IMR-90 (cell line): ENCODE data around the gene CMA1. TPM values are rescaled to one million over a fixed set of nuclear protein-coding genes. Genes with fewer than 3 reads are reported as not detected.

Source experiments
- ATAC-seq: fragments of 200-7000 bp; cut with Tn5 transposase; 2 replicates; pipeline ENCODE4 v1.9.1; 2020; ENCODE audit warnings: low read depth, mild to moderate bottlenecking, moderate library complexity
- BruUV-seq: library from RNA; stranded (reverse); fragments of 400-500 nt; replicated peaks from 2 replicates; lab custom pipeline; 2021; lab: Mats Ljungman, UMichigan
- CTCF ChIA-PET: fragments of 300-600 bp; formaldehyde crosslinking; extraction: SDS; loops from one replicate; lab custom pipeline; 2021; ENCODE audit warnings: antibody characterized with exemption; lab: Yijun Ruan, JAX
- POLR2A ChIA-PET: fragments of 300-600 bp; sonication (Branson Sonifier 250); formaldehyde crosslinking; loops from one replicate; lab custom pipeline; 2022; ENCODE audit warnings: antibody characterized with exemption; ENCODE audit not compliant: unreplicated experiment; lab: Charles Lee
- DNase-seq: peaks from one replicate; pipeline ENCODE4 v3.0.0; 2013
- H2AFZ ChIP-seq: replicated peaks from 2 replicates; pipeline ENCODE3; 2013; ENCODE audit warnings: low read length, mild to moderate bottlenecking; ENCODE audit not compliant: poor library complexity
- H2AK5ac ChIP-seq: 2 replicates; pipeline ENCODE4 v1.6.1; 2013; ENCODE audit warnings: low read depth, low read length, inconsistent platforms
- H2AK9ac ChIP-seq: replicated peaks from 2 replicates; pipeline ENCODE3; 2013; ENCODE audit warnings: mild to moderate bottlenecking, low read depth, low read length, moderate library complexity; ENCODE audit not compliant: poor library complexity
- H2BK120ac ChIP-seq: 2 replicates; pipeline ENCODE4 v1.6.1; 2013; ENCODE audit warnings: low read depth, low read length, inconsistent platforms
- H2BK15ac ChIP-seq: 3 replicates; pipeline ENCODE4 v1.6.1; 2013; ENCODE audit warnings: low read depth, low read length, inconsistent platforms
- H2BK20ac ChIP-seq: 2 replicates; pipeline ENCODE4 v1.6.1; 2013; ENCODE audit warnings: low read depth, mild to moderate bottlenecking, inconsistent platforms, low read length, moderate library complexity
- H2BK5ac ChIP-seq: 2 replicates; pipeline ENCODE4 v1.6.1; 2013; ENCODE audit warnings: mild to moderate bottlenecking, low read depth, low read length, inconsistent platforms; ENCODE audit not compliant: poor library complexity, severe bottlenecking
- H3K14ac ChIP-seq: replicated peaks from 2 replicates; pipeline ENCODE4 v1.6.1; 2013; ENCODE audit warnings: low read depth, low read length, inconsistent platforms
- H3K18ac ChIP-seq: 2 replicates; pipeline ENCODE4 v1.6.1; 2013; ENCODE audit warnings: low read depth, low read length, control low read depth
- H3K23ac ChIP-seq: 2 replicates; pipeline ENCODE4 v1.6.1; 2013; ENCODE audit warnings: low read depth, low read length, inconsistent platforms
- H3K27ac ChIP-seq: 2 replicates; pipeline ENCODE4 v1.5.1; 2013; ENCODE audit warnings: mild to moderate bottlenecking, control low read depth, low read length; ENCODE audit not compliant: insufficient read depth
- H3K27me3 ChIP-seq: 2 replicates; pipeline ENCODE4 v1.6.1; 2013; ENCODE audit warnings: low read length; ENCODE audit not compliant: control insufficient read depth, insufficient read depth
- H3K36me3 ChIP-seq: 2 replicates; pipeline ENCODE4 v1.6.1; 2013; ENCODE audit warnings: low read length, mixed read lengths; ENCODE audit not compliant: control insufficient read depth, insufficient read depth
- H3K4ac ChIP-seq: 2 replicates; pipeline ENCODE4 v1.6.1; 2013; ENCODE audit warnings: low read depth, low read length, inconsistent platforms
- H3K4me1 ChIP-seq: 2 replicates; pipeline ENCODE4 v1.6.1; 2013; ENCODE audit warnings: low read length, mixed read lengths; ENCODE audit not compliant: control insufficient read depth, insufficient read depth
- H3K4me2 ChIP-seq: 2 replicates; pipeline ENCODE4 v1.6.1; 2013; ENCODE audit warnings: low read depth, mild to moderate bottlenecking, control low read depth, low read length, moderate library complexity
- H3K4me3 ChIP-seq: 2 replicates; pipeline ENCODE4 v1.5.1; 2013; ENCODE audit warnings: low read depth, mild to moderate bottlenecking, control low read depth, low read length, moderate library complexity; ENCODE audit not compliant: insufficient read depth
- H3K56ac ChIP-seq: 2 replicates; pipeline ENCODE4 v1.6.1; 2013; ENCODE audit warnings: low read length, inconsistent platforms; ENCODE audit not compliant: insufficient read depth; ENCODE audit errors: extremely low read depth
- H3K79me1 ChIP-seq, 2 experiments: 2 replicates each; pipeline ENCODE4 v1.6.1; 2013; ENCODE audit warnings: low read length in 2 of 2, inconsistent platforms in 1 of 2, low read depth in 1 of 2
- H3K9ac ChIP-seq: 2 replicates; pipeline ENCODE4 v1.6.1; 2013; ENCODE audit warnings: low read depth, low read length, control low read depth
- H3K9me1 ChIP-seq: 2 replicates; pipeline ENCODE4 v1.6.1; 2013; ENCODE audit warnings: low read length, inconsistent platforms; ENCODE audit not compliant: insufficient read depth
- H3K9me3 ChIP-seq: 2 replicates; pipeline ENCODE4 v1.6.1; 2013; ENCODE audit warnings: low read length; ENCODE audit not compliant: control insufficient read depth, insufficient read depth
- H4K20me1 ChIP-seq: 2 replicates; pipeline ENCODE4 v1.6.1; 2013; ENCODE audit warnings: low read length, inconsistent platforms; ENCODE audit not compliant: insufficient read depth
- H4K5ac ChIP-seq: 2 replicates; pipeline ENCODE4 v1.6.1; 2013; ENCODE audit warnings: mild to moderate bottlenecking, low read depth, low read length, control low read depth
- H4K8ac ChIP-seq, 2 experiments: 2 replicates each; pipeline ENCODE4 v1.6.1; 2013; ENCODE audit warnings: low read depth in 2 of 2, low read length in 2 of 2, control low read depth in 1 of 2, inconsistent platforms in 1 of 2
- H4K91ac ChIP-seq: 2 replicates; pipeline ENCODE4 v1.6.1; 2013; ENCODE audit warnings: low read depth, low read length, inconsistent platforms; ENCODE audit not compliant: insufficient read depth
- CHD1 ChIP-seq: IDR thresholded peaks from 2 replicates; pipeline ENCODE4 v1.6.1; 2012; ENCODE audit warnings: low read depth, low read length, improper control_type of control experiment
- WGBS, 2 experiments: methylation state at CpG; one replicate each; pipeline versions ENCODE4 v1.1.5 to v1.1.7; 2013; ENCODE audit warnings: missing lambda C conversion rate in 2 of 2; ENCODE audit not compliant: insufficient read length in 1 of 2; ENCODE audit errors: extremely low coverage in 2 of 2; 5-methylcytosine and 5-hydroxymethylcytosine counted together
- dilution Hi-C: fragments of 300-500 bp; cut with HindIII; formaldehyde crosslinking; loops from one replicate; pipeline ENCODE4 v1.14.3; 2018; ENCODE audit warnings: low sequenced_read_pairs; ENCODE audit not compliant: unreplicated experiment
- in situ Hi-C: fragments of 300-500 bp; cut with MboI; formaldehyde crosslinking; loops from 3 replicates; pipeline ENCODE4 v1.14.3; 2019; ENCODE audit warnings: low sequenced_read_pairs, inconsistent platforms, mixed read lengths
- intact Hi-C: fragments of 100-400 bp; cut with micrococcal nuclease; formaldehyde crosslinking; loops from 2 replicates; pipeline ENCODE4 v1.10.0; 2022
- polyA plus RNA-seq, 3 experiments: library from polyadenylated mRNA; depleted of rRNA; stranded (reverse); fragments of >200 nt; gene quantifications; 2 replicates each; pipeline ENCODE4 v1.2.3, GENCODE V29; 2012; ENCODE audit warnings: low replicate concordance in 1 of 3
- total RNA-seq: library from RNA; depleted of rRNA; stranded (reverse); fragments of >200 nt; gene quantifications from 2 replicates; pipeline ENCODE4 v1.2.3, GENCODE V29; 2012
- TF ChIP-seq, protein P1 (sequence below): fragments of 150-350 bp; IDR thresholded peaks from 2 replicates; pipeline ENCODE4 v1.6.1; 2017; ENCODE audit warnings: mild to moderate bottlenecking, antibody characterized with exemption, low read length, low read depth

Gene CMA1
- total and polyA plus RNA-seq, 2 of the 4 experiments (the other 2 are of a cell fraction): not detected

DNA sequence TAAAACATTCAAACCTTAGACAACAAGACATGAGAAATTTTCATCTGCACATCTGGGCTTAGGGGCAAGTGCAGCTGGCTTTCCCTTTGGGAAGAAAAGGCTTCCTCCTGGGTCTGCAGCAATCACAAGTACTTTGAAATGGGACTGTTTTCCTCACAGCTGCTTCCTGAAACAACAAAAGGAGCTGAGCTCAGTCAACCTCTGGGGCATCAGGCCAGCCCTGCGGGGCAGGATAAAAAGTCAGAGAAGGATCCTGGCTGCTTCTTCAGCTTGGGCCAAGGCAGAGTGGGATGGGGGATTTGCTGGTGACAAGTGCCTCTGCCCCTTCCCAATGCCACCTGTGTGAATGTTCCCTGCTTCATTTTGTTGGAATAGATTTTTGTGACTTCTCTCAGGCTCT lies 49.3 kb downstream of the CMA1 start:
- ChIA-PET CTCF (no interaction called here), POLR2A (no interaction called here)

More for the DNA sequence above, 49.3 kb downstream of the CMA1 start:
- TF ChIP-seq, protein P1, sequence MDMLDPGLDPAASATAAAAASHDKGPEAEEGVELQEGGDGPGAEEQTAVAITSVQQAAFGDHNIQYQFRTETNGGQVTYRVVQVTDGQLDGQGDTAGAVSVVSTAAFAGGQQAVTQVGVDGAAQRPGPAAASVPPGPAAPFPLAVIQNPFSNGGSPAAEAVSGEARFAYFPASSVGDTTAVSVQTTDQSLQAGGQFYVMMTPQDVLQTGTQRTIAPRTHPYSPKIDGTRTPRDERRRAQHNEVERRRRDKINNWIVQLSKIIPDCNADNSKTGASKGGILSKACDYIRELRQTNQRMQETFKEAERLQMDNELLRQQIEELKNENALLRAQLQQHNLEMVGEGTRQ: no peak
- no peak for TF ChIP-seq CHD1
- H2BK120ac ChIP-seq: no peak overlapping the region
- no peak overlapping the region for H2AFZ ChIP-seq
- H3K4ac ChIP-seq: no peak overlapping the region
- H3K56ac ChIP-seq: no peak overlapping the region
- no peak overlapping the region for H4K5ac ChIP-seq
- no peak overlapping the region for H3K14ac ChIP-seq
- H2AK9ac ChIP-seq: no peak overlapping the region
- no peak for DNase-seq
- intact Hi-C loops: no loop called here
- H4K8ac ChIP-seq: no peak overlapping the region
- H3K36me3 ChIP-seq: no peaks in the 10 kb centered on the region
- no peak overlapping the region for H3K9ac ChIP-seq
- no peaks in the 10 kb centered on the region for H3K4me1 ChIP-seq
- no TSS peak for BruUV-seq
- no peaks in the 10 kb centered on the region for H3K27me3 ChIP-seq
- H3K4me3 ChIP-seq: no peak overlapping the region
- no CpG with 5 or more reads among the region's 1 CpG for WGBS, 2 experiments
- no peak overlapping the region for H2BK20ac ChIP-seq
- in situ Hi-C loops: no loop called here
- 0 out of 2 replicates have a peak, but pooled peaks cover 2% of the 10 kb centered on the region for H3K9me3 ChIP-seq
- ATAC-seq: no peak
- no peak overlapping the region for H2BK5ac ChIP-seq
- H3K23ac ChIP-seq: no peak overlapping the region
- no peak overlapping the region for H2BK15ac ChIP-seq
- no peaks in the 10 kb centered on the region for H3K79me1 ChIP-seq
- no peak overlapping the region for H4K91ac ChIP-seq
- H4K20me1 ChIP-seq: no peaks in the 10 kb centered on the region
- no peak overlapping the region for H3K18ac ChIP-seq
- no peak overlapping the region for H3K4me2 ChIP-seq
- H3K9me1 ChIP-seq: no peaks in the 10 kb centered on the region
- dilution Hi-C loops: no loop called here
- no peak overlapping the region for H3K27ac ChIP-seq
- no peak overlapping the region for H2AK5ac ChIP-seq
